HL-60/S4 (cell line): ENCODE data around the gene PABPC1L.
"Not testable (repeated sequence)": the region's sequence is repeated elsewhere in the genome, so short reads cannot be mapped to it uniquely, and the experiment has no call there.

ENCODE experiments used
- in situ Hi-C: fragments of 300-500 bp; cut with MboI; formaldehyde crosslinking; loops from 2 replicates; pipeline ENCODE4 v1.14.3; 2022; ENCODE audit warnings: low sequenced_read_pairs

PABPC1L gene

DNA sequence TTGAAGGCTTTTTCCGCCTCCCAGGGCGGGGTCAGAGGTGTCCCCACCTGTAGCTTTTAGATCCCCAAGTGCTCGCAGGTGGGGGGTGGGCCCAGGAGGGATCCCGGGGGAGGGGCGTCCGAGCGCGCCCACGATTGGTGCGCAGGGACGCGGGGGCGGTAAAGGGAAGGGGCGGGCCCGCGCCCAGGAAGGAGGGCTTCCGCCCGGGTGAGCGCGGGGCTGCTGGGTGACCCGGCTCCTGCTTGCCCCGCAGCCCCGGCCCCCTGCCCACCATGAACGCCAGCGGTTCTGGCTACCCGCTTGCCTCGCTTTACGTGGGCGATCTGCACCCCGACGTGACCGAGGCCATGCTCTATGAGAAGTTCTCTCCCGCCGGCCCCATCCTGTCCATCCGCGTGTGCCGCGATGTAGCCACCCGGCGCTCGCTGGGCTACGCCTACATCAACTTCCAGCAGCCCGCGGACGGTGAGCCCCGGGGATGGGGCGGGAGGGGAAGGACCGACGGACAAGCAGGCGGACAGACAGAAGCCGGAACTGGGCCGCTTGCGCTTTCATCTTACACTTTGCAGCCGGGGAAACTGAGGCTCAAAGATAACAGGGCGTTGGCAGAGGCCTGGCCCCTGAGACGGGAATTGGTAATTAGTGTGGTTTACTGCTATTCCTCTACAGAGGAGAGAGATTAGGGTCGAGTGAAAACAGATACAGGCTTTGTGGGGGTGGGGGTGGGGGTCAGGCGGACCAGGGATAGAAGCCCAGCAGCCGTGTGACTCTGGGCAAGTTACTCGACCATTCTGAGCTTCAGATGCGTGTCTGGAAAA, at the start of gene PABPC1L:
PABPC1L (plus strand) TSS at position 189 of the 818 bp plus-strand sequence; CDS start at position 273, 84 bp downstream.
- in situ Hi-C loops = no loop called here

DNA sequence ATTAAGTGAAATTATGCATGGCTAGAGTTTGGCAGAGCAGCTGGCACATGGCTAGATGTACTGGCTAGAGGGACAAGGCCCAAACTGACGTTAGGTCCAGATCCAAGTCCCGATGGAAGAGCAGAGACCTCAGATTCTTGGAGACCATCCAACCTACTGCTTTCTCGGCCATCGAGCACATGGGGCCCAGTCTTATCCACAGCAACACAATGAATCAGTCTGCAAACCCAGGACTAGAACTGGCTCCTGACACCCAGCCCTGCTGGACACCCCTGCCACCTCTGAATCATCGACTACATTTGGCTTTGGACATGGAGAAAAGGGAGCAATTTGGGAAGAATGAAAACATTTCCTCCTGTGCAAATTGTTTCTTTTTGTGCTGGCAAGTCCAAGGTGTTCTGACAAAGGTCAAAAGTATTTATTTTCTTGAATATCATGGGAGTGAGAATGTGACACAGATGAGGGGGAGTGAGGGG, 48.3 kb upstream of the PABPC1L start:
- in situ Hi-C loops = no loop called here

DNA sequence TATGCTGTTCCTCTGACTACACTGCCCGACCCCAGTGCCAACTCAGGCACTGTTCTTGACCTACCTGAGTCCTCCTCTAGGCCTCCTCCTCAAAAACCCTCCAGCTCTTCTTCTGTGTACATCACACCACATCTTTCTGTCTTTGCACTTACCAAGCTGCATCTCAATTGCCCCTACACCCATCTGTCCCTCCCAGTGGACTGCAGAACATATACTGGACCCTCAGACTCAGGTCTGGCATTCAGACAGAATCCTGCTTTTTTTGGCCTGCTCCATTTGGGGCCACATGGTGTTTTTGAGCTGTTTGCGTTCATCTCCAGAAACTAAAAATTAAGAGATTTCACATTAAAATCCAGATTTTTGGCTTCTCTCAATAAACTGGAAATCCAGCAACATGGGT, 47.6 kb upstream of the PABPC1L start:
- in situ Hi-C loops = no loop called here

DNA sequence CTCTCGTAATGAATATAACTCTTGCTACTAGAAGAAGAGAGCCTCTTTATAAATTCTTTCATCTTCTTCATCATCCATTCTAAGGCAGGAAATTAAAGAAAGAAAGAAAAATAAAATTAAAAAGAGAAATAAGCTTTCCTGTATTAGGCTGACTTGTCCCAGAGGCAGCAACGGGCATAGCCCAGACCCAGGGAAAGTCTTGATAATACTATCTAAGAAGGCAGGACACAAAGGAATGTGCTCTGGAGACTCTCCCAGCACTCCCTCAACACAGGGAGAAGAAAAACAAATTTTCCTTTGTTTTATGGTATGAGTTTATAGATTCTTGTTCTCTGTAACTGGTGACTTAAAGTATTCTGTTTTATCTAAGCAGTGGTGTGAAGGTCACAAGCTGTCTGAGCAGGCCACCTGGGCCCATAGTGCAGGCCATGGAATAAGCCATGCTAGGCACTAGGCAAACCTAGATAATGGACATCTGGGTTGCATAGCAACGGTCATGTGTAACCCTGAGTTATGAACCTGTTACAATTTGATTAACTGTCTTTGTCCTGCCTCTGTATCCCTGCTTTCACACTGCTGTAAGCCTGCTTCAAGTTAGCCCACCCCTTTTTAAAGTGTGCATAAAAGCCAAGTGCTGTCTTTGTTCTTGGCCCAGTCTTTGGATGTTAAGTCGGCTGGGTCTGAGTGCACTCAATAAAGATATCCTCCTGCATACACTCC, 46.3 kb upstream of the PABPC1L start:
- in situ Hi-C loops = not testable (repeated sequence)

DNA sequence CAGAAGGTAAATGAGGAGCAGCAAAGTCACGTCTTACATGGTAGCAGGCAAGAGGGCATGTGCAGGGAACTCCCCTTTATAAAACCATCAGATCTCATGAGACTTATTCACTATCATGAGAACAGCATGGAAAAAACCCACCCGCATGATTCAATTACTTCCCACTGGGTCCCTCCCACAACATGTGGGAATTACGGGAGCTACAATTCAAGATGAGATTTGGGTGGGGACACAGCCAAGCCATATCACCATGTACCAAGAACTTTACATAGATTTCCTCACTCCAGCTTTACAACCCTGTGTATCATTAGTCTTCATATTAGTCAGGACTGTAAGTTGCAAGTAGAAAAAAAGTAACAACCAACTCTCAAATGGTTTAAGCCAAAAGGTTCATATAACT, 45.4 kb upstream of the PABPC1L start:
- in situ Hi-C loops = not testable (repeated sequence)

DNA sequence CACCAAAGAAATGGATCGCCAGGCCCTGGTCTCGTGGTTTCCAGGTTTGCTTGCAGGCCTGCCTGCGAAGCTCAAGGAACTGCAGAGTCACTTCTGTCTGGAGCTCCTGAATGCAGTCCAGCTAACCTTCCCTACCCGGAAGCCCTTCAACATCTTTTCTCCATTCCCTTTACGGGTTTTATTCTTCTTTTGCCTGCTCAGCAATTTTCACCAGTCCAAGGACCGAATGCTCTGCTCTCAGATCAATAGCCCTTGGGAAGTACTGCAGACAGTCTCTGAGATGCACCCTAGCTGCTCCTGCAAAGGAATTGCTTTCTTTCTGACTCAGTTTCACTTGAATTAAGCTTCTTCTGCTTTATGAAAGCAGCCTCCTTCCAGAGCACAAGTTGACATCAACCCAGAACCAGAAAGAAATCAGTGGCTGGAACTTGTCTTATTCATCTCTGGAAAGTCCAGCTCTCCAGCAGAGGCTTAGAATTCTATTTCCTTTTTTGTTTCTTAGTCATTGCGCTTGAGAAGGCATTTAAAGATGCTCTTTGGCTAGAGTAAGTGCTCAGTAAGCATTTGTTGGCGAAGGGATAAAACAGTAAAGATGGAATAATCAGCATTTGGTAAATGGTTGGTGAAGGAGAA, 43.0 kb upstream of the PABPC1L start:
- in situ Hi-C loops = no loop called here

DNA sequence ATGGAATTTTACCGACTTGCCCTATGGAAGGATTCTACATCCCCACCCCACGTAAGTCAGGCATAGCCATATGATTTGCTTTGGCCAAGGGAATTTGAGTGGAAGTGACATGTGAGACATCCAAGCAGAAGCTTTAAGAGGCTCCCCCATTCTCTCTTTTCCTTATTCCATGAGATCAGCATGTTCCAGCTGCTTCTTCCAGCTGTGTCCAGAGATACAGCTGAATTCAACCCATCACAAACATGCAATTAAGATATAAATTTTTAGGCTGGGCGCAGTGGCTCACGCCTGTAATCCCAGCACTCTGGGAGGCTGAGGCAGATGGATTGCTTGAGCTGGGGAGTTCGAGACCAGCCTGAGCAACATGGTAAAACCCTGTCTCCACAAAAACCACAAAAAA, 40.4 kb upstream of the PABPC1L start:
- in situ Hi-C loops = no loop called here

DNA sequence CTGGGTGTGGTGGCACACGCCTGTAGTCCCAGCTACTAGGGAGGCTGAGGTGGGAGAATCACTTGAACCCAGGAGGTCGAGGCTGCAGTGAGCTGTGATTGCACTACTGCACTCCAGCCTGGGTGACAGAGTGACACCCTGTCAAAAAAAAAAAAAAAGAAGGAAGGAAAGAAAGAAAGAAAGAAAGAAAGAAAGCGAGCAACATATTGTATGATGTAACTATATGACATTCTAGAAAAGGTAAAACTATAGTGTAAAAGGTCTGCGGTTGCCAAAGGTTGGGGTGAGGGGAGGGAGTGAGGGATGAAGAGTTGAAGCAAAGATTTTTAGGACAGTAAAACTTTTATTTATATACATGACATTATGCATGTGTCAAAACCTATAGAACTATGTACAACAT, 27.5 kb upstream of the PABPC1L start:
- in situ Hi-C loops = not testable (repeated sequence)

DNA sequence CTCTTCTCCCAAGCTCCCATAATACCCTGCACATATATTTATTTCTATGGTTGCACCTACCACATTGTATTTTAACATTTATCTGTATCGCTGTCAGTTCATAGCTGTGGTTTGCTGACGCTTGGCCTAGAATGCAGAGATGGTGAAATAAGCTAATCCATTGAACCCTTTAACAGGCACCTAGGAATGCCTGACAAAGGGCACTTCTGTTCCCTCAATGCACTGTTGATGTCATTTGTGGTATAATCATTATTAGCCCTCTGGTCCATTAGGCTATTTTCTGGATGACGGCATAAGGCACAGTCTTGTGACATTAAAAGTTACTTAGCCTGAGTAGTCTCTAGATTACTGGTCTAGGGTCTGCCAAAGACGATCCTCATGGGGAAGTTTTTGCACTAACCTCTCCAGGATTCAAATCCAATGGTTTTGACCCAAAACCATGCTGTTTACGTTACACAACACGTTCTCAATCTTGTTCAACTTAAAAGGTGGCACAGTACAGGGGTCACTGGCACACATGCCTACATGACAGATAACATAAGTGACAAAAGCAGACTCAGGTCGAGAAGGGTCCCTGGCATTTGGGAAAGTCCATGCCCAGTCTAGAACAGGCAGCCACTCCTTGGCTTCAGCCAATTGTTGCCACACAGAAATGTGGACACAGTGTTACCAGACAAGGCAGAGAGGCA, 26.5 kb upstream of the PABPC1L start:
- in situ Hi-C loops = no loop called here

DNA sequence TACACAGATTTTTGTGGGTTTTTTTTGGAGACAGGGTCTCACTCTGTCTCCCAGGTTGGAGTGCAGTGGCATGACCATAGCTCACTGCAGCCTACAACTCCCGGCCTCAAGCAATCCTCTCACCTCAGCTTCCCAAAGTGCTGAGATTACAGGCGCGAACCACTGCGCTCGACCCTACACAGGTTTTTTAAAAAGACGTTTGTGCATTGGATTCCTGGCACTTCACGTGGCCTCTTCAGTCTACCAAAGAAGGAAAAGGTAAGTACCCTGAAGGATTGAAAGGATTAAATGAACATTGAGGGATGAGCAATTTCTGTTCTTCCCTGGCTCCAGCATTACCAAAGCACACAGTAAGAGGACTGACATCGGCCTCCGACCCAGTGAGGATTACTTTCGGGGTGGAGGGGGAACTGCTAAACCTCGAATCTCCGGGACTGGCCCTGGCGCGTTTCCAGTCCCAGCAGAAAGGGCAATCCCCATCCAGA, 24.9 kb upstream of the PABPC1L start:
- in situ Hi-C loops = no loop called here

DNA sequence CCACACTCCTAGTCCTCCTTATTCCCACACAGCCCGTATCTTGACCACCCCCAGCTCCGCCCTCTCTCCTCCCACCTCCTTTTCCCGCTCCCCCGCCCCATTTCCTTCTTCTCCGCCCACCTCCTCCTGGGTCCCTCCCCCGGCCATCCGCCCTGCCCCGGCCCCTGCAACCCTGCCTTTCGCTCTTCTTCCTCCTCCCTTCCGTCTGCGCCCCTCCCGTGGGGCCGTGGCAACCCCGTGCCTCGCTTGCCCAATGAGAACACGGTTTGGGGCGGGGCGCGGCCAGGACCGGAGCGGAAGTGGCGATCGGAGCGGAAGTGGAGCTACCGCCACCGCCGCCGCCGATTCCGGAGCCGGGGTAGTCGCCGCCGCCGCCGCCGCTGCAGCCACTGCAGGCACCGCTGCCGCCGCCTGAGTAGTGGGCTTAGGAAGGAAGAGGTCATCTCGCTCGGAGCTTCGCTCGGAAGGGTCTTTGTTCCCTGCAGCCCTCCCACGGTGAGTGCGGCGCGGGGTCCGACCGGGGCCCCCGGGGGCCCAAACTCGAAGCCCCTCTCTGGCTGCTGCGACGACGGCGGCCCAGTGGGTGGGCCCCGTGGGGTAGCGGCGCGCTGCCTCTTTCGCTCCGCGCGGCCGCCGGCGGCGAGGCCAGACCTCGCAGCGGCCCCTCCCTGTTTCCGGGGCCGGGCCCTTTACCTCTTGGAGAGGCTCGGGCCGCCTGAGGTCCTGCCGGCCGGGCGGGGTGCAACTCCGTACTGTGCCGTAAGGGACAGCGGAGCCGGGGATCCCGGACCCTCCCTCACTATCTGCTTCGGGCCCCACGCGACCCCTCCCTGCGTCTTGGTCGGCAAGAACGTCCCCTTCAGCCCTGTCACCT, 24.2 kb upstream of the PABPC1L start, which contains the start of gene YWHAB:
YWHAB (plus strand) TSS at position 314 of the 874 bp plus-strand sequence. CDS start 15,829 bp downstream, outside the sequence.
- in situ Hi-C loops = no loop called here

DNA sequence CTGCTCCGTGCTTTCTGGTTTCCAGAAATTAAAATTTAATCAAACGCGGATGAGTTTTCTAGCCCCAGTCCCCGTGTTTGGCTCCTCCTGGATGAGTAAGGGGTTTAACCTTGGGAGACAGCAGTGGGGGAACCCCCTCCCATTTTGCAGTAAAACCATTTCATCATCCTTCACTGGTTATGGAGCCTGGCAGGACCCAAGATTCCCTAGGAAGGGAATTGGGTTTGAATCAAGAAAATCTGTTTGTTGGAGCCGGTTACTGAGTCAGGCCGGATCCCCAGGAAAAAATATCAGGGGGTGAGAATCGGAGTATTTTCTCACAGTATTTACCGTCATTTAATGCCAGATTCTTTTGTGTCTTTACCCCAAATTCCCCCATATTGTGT, 23.6 kb upstream of the PABPC1L start:
- in situ Hi-C loops = no loop called here

DNA sequence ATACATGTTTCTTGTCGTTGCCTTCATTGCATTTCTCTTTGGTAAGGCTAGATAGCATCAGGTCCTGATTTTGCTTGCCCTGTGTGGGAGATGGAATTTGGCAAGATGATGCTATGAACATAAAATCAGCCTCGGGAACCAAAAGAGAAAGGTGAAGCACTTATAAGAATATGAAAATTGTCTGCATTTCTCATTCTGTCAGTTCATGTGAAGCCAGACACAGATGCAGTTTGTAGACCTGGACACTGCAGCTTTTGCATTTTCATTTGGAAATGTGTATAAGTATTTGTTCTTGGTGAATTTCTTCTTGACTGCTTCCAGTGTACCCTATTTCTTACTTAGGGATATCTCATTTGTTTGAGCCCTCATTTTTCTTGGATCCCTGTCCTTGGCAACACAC, 23.0 kb upstream of the PABPC1L start:
- in situ Hi-C loops = no loop called here

DNA sequence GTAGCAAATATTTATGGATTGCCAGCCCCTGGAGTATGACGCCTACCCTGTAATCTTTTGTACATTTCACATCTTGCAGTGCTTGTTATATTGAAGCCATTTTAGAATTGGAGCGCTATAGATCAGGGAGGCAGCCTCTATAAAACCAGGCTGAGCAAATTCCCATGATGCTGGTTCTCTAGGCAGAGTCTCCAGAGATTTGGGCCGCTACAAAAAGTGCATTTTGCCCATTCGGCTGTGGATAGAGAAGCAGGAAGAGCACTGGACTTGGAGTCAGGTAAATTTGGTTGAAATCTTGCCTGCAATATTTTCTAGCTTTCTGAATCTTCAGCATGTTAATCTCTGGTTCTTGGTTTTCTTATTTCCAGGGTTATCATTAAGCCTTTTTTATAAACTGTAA, 22.4 kb upstream of the PABPC1L start:
- in situ Hi-C loops = no loop called here

DNA sequence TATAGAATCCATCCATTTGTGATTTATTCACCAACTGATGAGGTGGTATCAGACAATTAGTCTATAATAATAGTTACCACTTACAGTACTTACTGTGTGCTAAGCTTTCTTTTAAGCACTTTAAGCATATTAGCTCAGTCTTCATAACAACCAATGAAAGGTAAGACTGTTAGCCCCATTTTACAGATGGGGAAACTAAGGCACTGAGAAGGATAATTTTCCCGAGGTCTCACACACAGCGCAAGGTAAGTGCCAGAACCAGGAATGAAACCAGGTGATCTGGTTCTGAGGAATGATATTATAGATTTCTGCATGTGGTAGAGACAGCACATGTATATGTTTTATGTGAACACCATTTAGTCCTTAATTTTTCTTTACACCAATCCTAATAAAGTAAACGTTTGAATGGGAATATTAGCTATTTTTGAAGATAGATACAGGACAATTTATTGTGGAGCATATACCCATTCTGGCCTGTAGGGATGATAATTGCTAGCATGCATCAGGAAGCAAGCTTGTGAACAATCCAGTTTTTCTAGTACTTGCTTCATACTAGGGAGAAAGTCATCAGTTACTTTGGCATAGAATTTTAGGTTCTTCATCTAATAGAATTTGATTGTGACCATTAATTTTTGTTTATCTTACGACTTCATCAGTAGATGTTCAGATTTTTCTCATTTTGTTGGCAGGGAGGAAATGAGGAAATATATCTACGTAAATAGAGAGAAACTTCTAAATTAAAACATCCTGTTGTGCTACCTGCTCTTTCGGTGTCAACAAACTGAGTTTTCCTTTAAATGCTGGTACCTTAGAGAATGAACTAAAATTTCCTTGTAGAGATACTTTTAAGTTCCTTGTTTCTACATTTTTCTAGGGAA, 21.4 kb upstream of the PABPC1L start:
- in situ Hi-C loops = no loop called here

DNA sequence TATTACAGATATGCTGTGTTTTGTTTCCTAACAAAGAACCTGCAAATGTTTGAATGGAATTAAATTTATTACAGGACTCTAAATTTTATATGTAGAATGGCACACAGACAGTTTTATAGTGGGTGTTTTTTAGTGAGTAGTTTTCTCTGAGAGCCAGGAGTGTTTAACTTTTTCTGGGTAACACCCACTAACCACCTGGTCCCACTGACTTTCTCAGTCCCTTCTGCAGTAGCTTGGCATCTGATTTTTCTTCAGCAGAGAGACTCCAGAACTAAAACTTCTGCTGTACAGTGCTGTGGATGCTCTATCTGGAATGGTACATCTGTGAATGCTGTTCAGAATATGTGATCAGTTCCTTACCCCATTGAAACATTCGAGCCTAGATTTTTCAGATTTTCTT, 18.0 kb upstream of the PABPC1L start:
- in situ Hi-C loops = no loop called here

DNA sequence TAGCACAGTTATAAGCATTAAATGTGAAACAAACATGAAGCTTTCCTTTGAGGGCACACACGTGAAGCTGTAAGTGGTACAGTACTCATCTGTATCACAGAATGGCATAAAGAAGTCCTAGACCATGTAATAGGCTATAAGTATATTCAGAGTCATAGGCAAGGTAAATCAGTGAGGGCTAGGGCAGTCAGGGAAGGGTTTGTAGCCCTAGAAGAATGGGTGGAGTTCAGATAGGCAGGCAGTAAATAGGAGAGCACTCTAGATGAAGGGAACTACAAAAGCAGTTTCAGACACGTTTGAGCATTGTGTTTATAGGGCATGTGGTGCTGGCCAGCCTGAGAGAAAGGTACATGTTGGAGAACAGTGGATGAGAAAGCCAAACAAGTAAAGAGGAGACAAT, 14.9 kb upstream of the PABPC1L start:
- in situ Hi-C loops = no loop called here

DNA sequence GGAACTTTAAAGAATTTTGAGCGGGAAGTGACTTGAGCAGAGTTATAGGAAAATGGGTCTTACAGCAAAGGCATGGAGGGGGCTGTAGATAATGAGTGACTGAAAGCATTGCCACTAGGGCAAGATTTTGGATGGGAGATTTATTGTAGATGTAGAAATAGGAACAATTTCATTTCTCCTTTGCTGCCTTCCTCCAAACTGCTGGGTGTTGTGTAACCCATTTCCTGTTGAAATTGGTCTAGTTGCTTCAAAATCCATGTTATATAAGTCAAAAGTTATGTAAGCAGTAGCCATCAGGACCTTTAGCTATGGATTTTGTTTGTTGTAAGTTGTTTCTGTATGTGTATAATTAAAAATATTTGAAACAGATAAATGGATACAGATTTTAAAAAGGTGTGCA, 13.3 kb upstream of the PABPC1L start:
- in situ Hi-C loops = no loop called here

DNA sequence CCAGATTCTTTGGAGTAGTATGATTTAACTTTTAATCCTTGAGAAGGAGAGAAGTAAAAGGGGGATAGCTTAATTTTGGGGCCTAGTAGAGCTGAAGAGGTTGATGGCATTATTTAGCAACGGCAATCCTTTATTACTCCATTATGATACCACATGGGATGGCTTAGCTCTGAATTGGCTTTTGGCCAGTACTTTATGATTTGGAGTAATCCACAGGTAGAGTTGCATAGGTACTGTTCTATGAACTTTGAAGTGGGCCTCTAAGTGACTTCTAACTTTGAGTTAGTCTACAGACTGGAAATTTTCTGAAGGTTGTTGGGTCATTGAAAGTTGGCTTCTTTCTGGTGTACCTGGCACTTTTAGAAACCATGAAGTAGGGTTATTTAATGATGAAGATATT, 12.7 kb upstream of the PABPC1L start:
- in situ Hi-C loops = no loop called here
